ENCODE measurements around the gene LDLRAD4. TPM values are rescaled to one million over a fixed set of nuclear protein-coding genes. Genes with fewer than 3 reads are reported as not detected.

LDLRAD4 gene
- total and polyA plus RNA-seq, 8 donors: 2.0 to 47.9 (median 9.0) TPM

DNA sequence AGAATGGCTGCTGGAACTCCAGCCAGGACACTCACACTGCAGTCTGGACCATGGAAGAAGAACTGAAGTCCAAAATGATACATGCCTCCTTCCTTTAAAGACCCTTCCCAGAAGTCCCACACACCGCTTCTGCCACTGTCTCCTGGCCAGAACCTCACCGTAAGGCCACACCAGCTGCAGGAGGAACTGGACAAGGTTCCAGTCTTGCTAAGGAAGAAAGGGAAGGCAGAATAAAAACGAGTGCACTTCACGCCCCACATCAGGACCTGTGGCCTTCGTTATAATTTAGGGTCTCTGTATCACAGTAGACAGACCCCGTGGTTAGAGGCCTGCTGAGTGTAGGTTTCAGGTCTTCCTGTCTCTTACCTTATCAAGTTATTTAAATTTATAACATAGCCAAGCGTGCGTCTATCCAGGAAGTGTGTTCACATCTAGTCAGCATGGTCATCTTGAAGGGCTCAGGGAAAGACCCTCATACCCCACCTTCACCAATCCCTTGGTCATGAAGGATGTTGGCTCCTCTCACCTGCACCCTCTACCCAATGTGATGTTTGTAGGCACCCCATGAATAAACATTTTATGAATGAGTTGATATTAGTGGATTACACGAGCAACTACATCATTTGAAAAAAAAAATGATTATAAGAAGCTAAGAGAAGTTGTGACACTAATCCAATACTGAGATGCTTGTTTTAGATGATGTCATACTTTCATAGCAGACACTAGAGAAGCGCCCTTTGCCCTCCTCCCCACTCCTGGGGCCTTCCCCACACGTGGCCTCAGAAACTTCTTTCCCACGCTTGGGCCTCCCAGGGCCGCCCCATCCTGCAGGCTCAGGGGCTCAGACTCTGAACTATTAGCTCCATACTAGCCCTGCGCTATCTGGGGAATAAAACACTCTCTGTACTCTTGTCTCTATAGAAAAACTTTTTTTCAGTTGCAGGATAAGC, 350.2 kb downstream of the LDLRAD4 start:
- 74 to 77% (median 76%) methylated on average over 14 of the region's 14 CpGs for WGBS, 5 donors
- intact Hi-C loops (cut with DNase I; ENCODE audit: low total_unique reads): no loop called here

DNA sequence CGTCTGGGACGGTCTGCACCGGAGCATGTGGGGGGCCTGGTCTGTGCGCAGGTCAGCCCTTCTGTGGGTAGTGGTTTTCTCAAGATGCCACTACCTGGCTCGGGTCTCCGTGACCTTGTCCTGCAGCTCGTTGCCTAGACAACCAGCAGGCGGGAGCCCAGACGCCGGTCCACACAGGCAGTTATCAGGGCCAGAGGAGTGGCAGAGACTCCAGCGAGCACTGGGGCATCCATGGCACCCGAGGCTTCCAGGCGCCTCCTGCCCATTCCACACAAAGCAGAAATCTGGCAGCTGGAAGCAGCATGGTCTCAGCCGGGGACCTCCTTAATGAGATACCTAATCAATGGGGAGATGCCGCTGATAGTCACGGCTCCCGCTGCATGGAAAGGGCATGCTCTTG, 351.7 kb downstream of the LDLRAD4 start:
- Histone ChIP-seq H3K27me3 (no peaks in the 10 kb centered on the region), H3K9me3 (no peaks in the 10 kb centered on the region), H3K4me1 (peaks cover 0 to 17% (median 5%) of the 10 kb centered on the region in 4 donors), H3K36me3 (no peaks in the 10 kb centered on the region), H3K27ac (no peak overlapping the region), H3K4me3 (no peak overlapping the region)
- TF ChIP-seq POLR2AphosphoS5 (IDR thresholded peaks at IDR 0.05) (no peak), POLR2A (IDR thresholded peaks at IDR 0.05) (no peak), EP300 (IDR thresholded peaks at IDR 0.05) (no peak)
- TF ChIP-seq, protein P1, sequence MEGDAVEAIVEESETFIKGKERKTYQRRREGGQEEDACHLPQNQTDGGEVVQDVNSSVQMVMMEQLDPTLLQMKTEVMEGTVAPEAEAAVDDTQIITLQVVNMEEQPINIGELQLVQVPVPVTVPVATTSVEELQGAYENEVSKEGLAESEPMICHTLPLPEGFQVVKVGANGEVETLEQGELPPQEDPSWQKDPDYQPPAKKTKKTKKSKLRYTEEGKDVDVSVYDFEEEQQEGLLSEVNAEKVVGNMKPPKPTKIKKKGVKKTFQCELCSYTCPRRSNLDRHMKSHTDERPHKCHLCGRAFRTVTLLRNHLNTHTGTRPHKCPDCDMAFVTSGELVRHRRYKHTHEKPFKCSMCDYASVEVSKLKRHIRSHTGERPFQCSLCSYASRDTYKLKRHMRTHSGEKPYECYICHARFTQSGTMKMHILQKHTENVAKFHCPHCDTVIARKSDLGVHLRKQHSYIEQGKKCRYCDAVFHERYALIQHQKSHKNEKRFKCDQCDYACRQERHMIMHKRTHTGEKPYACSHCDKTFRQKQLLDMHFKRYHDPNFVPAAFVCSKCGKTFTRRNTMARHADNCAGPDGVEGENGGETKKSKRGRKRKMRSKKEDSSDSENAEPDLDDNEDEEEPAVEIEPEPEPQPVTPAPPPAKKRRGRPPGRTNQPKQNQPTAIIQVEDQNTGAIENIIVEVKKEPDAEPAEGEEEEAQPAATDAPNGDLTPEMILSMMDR (IDR thresholded peaks at IDR 0.05): no peak
- 53 to 74% (median 66%) methylated on average over 16 to 17 of the region's 17 CpGs for WGBS, 5 donors
- DNase-seq: no peak
- intact Hi-C loops (cut with DNase I; ENCODE audit: low total_unique reads): no loop called here

More for the DNA sequence above, 350.2 kb downstream of the LDLRAD4 start:
- H3K27ac ChIP-seq: peak overlapping the region in 3 of 5 donors; percentile 17 to 82 (median 76)
- H3K36me3 ChIP-seq: no peaks in the 10 kb centered on the region
- H3K4me3 ChIP-seq: no peak overlapping the region
- H3K9me3 ChIP-seq: no peaks in the 10 kb centered on the region
- peak in 1 of 2 donors; percentile 47 for DNase-seq
- H3K27me3 ChIP-seq: no peaks in the 10 kb centered on the region
- no peak for TF ChIP-seq EP300 (IDR thresholded peaks at IDR 0.05)
- TF ChIP-seq POLR2AphosphoS5 (IDR thresholded peaks at IDR 0.05): no peak
- TF ChIP-seq, protein P1 (IDR thresholded peaks at IDR 0.05): no peak
- no peak for TF ChIP-seq POLR2A (IDR thresholded peaks at IDR 0.05)
- peaks cover 0 to 25% (median 6%) of the 10 kb centered on the region in 4 donors for H3K4me1 ChIP-seq

DNA sequence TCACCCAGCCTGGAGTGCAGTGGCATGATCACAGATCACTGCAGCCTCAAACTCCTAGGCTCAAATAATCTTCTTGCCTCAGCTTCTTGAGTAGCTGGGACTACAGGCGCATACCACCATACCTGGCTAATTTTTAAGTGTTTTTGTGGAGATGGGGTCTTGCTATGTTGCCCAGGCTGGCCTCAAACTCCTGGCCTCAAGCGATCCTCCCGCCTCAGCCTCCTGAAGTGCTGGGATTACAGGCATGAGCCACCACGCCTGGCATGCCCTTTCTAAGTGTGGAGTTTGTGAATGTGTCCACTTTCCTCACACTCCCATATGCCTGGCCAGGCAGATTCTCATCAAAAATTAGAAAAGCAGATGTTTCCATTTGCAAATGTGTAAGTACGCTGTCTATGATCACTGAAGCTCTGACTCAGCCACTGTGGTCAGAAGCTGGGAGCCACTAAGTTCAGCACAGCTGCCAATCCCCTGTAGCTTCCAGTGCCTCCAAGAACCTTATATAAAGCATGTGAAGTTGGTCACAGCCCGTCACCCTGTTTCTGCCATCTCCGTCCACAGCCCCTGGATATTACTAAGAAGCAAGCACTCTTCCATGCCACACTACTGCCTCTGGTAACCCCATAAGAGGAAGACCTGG, 352.4 kb downstream of the LDLRAD4 start:
- no peak for DNase-seq
- H3K27me3 ChIP-seq: no peaks in the 10 kb centered on the region
- H3K9me3 ChIP-seq: no peaks in the 10 kb centered on the region
- TF ChIP-seq EP300 (IDR thresholded peaks at IDR 0.05) (no peak), POLR2AphosphoS5 (IDR thresholded peaks at IDR 0.05) (no peak), POLR2A (IDR thresholded peaks at IDR 0.05) (no peak)
- TF ChIP-seq, protein P1 (IDR thresholded peaks at IDR 0.05): no peak
- no peak overlapping the region for H3K27ac ChIP-seq
- WGBS, 5 donors: 85 to 93% (median 89%) methylated on average over 7 of the region's 7 CpGs
- no peak overlapping the region for H3K4me3 ChIP-seq
- no peaks in the 10 kb centered on the region for H3K36me3 ChIP-seq
- peaks cover 0 to 14% (median 5%) of the 10 kb centered on the region in 4 donors for H3K4me1 ChIP-seq
- intact Hi-C loops (cut with DNase I; ENCODE audit: low total_unique reads): no loop called here

DNA sequence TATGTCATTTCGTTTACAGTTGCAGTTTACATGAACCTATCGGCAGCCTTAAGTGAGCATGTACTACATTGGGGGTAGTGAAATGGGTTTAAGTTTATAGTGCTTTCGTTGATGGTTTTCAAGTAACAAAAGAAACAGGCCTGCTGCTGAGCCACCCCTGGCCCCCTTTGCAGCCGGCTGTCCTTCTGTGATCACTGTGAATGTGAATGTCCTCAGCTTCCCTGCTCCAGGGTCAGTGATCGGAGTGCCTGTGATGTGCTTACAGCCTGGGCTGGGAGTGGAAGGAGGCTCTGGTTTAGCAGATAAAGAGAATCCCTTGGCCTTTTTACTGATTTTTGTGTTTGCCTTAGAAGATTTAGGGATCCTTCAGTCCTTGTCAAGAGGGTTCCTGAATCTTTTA, 353.6 kb downstream of the LDLRAD4 start:
- Histone ChIP-seq H3K27ac (no peak overlapping the region), H3K4me1 (peaks cover 0 to 10% (median 2%) of the 10 kb centered on the region in 4 donors), H3K27me3 (no peaks in the 10 kb centered on the region), H3K4me3 (no peak overlapping the region), H3K9me3 (no peaks in the 10 kb centered on the region), H3K36me3 (no peaks in the 10 kb centered on the region)
- no peak for DNase-seq
- WGBS, 5 donors: 90 to 98% (median 91%) methylated on average over 5 of the region's 5 CpGs
- intact Hi-C loops (cut with DNase I; ENCODE audit: low total_unique reads): no loop called here
- TF ChIP-seq, protein P1 (IDR thresholded peaks at IDR 0.05): no peak
- TF ChIP-seq POLR2A (IDR thresholded peaks at IDR 0.05) (no peak), EP300 (IDR thresholded peaks at IDR 0.05) (no peak), POLR2AphosphoS5 (IDR thresholded peaks at IDR 0.05) (no peak)

Data from stomach (tissue), 9 donors.